Coronary artery (tissue), 2 donors: ENCODE data around the gene CA12.

Source experiments
- DNase-seq: peaks from one replicate; pipeline ENCODE4 v3.0.0-alpha.2; 2017; ENCODE audit warnings: low spot score
- H3K27ac ChIP-seq, 2 donors: fragments of 200-600 bp; sonication (generic); one replicate each; pipeline ENCODE4 v1.5.1; 2016 to 2019
- H3K4me3 ChIP-seq: fragments of 200-600 bp; sonication (generic); 2 replicates; pipeline ENCODE4 v1.5.1; 2016; ENCODE audit warnings: mild to moderate bottlenecking, moderate library complexity
- TF ChIP-seq, protein P1 (sequence below): fragments of 200-600 bp; sonication (generic); IDR thresholded peaks from one replicate; pipeline ENCODE4 v1.5.1; 2019; ENCODE audit warnings: antibody characterized with exemption

The CA12 gene

GRCh38 chr15:63378946-63379345 lies 2.7 kb downstream of the CA12 start:
- Histone ChIP-seq H3K4me3 (no peak overlapping the region), H3K27ac (no peak overlapping the region)

DNA sequence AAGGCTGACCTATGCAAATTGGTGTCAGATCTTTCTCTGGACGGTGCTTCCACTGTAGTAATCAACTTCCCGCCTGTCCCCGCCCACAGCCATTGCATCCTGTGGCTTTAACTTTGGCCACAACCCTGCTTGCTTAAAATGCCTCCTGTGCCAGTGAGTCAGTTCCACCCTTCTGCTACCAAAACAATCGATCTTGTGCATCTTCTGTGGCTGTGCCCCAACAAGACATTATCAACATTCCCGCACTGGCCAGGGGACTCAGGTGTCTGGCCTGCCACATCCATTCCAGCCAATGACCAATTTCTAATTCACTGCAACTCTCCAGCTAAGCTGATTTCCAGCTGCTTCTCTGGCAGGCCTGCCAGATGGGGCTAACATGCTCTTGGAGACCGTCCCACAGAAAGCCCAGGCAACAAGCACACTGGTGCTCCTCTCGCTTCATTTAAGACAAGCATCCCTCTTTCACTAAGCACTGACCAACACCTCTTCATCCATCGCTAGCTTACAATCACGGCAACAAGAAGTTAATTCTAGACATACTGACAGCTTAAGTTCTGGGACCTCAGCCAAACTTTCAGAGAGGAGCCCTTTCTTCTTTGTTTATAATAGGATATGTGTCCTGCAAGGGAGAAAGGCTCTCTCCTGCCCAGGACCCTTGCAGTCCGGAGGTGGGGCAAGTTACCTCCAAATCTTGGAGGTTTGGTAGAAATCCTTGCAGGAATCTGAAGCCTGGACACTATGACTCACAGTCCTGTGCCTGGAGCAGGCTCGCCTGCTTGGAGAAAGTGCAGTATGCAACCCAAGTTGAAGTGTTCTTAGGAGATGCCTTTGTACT lies 6.7 kb downstream of the CA12 start:
- TF ChIP-seq, protein P1, sequence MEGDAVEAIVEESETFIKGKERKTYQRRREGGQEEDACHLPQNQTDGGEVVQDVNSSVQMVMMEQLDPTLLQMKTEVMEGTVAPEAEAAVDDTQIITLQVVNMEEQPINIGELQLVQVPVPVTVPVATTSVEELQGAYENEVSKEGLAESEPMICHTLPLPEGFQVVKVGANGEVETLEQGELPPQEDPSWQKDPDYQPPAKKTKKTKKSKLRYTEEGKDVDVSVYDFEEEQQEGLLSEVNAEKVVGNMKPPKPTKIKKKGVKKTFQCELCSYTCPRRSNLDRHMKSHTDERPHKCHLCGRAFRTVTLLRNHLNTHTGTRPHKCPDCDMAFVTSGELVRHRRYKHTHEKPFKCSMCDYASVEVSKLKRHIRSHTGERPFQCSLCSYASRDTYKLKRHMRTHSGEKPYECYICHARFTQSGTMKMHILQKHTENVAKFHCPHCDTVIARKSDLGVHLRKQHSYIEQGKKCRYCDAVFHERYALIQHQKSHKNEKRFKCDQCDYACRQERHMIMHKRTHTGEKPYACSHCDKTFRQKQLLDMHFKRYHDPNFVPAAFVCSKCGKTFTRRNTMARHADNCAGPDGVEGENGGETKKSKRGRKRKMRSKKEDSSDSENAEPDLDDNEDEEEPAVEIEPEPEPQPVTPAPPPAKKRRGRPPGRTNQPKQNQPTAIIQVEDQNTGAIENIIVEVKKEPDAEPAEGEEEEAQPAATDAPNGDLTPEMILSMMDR: no peak
- peak overlapping the region; percentile 22 for H3K4me3 ChIP-seq
- DNase-seq: peak; percentile 67
- peak overlapping the region; percentile 25 to 68 for H3K27ac ChIP-seq

More at GRCh38 chr15:63378946-63379345, 2.7 kb downstream of the CA12 start:
- DNase-seq: no peak
- TF ChIP-seq, protein P1: no peak

DNA sequence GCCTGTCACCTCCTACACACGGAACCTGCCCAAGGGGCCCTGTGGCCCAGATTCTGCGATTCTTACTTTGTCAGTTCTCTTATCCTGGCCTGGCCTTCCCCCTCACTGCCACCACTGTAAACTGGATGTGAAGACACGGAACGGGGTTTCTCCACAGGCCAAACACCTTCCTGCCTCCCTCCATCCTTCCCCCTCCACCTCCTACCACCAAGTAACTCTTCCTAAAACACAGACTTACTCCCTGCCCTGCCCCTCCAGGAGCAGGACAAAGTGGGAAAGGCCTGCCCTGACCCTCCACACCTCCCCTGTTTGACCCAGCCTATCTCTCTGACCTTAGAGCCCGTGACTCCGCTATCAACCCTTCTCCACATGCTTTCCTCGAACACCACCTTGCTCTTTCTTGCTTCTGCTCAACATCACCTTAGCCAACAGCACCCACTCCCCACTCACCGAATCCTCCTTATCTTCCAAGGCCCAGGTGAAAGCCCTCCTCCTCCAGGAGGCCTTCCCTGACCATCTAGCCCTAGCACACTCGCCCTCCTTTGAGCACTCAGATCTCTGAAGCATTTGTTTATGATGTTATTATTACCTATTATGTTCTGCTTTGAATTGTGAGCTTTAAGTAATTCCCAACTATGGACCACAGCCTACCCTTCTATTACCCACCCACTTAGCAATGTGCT lies 7.6 kb downstream of the CA12 start:
- H3K27ac ChIP-seq: peak overlapping the region in 1 of 2 donors; percentile 68
- no peak overlapping the region for H3K4me3 ChIP-seq
- TF ChIP-seq, protein P1: no peak
- no peak for DNase-seq

GRCh38 chr15:63373330-63373729 lies 8.3 kb downstream of the CA12 start:
- no peak for DNase-seq
- no peak overlapping the region for H3K27ac ChIP-seq
- TF ChIP-seq, protein P1: no peak
- no peak overlapping the region for H3K4me3 ChIP-seq

- H3K4me3 ChIP-seq: no peak overlapping the region
- peak overlapping the region in 1 of 2 donors; percentile 83 for H3K27ac ChIP-seq
- TF ChIP-seq, protein P1: no peak
- DNase-seq: no peak
Measured at GRCh38 chr15:63372753-63373152, 8.9 kb downstream of the CA12 start.

DNA sequence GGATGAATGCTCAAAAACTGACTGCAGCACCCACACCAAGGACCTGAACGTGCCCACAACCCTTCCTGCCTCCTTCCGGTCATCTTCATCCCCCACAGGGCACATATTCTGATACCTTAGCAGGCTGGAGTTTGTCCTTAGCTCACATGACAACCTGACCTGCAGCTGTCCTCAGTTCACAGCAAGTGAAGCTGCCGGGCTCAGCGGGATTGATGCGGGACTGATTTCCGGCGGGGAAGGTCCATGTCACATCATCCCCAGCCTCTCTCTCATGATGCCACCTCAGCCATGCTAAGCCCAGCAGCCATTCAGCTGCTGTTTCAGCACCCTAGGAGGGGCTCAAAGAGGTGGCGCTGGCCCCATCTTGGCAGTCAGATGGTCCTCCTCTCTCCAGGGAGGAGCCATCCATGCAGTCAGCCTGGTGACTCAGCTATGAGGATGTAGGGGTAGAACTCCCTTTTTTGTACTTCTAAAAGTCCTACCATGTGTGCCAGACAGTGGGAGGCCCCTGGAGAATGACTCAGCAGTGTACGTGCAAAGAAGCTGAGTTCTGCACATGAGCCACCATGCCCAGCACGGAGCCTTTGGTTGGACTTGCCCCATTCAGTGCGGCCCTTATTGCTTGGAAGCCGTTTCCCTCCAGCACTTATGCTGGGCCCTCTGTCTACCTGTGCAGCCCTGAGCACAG lies 9.5 kb downstream of the CA12 start:
- TF ChIP-seq, protein P1: no peak
- peak; percentile 81 for DNase-seq
- H3K4me3 ChIP-seq: peak overlapping the region; percentile 34
- H3K27ac ChIP-seq: peak overlapping the region in 1 of 2 donors; percentile 83
